NCI-H345 treated with DMSO at 0.1 percent for 48 hours (cell line): Measurements from ENCODE around the gene WLS.

Experiments used
- DNase-seq: peaks from one replicate; lab custom pipeline; 2025; ENCODE audit not compliant: unreplicated experiment; lab: John Stamatoyannopoulos, UW

WLS gene

GRCh38 chr1:68142036-68142435 is 90.3 kb downstream of the WLS start:
- no peak for DNase-seq

DNA sequence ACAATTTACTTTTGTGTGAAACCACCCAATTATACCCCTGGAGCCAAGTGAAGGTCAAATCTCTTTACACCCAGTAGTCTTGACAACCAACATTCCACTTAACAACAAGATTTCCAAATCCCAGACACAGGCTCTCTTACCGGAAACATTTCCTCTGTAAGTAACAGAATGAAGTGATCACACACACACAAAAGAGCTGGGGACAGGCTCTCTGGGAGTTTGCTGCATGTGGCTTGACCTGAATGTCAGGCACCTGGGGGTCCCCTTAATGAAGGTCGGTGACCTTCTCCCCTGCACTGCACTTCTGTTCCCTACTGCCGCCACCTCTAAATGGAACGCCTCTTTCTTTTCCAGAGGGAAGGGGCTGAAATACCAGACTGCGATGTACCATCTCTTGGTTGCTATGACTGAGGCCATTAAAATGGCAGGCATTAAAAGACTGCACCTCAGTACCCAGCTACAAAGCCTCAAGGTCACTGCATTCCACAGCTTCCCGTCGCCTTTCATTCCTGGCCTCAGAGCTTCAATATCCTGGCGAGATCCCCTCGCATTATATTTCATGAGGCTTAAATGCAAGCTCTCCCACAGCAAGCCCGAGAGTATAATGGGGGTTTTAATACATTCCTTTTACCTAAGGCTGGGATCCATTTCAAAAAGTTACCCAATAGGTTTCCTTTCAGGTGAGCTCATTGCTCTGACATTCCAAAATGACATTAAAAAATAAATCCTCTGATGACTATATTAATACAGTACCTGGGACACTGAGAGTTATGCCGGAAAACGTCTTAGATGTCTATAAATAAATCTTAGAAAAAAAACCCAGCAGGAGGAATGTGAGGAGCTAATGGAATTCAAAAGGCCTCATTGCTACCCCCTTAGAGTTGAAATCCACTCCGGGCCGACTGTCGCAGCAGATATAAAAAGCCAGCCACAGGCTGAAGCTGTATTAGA is 91.0 kb downstream of the WLS start:
- DNase-seq, result no peak

GRCh38 chr1:68140536-68140935 is 91.8 kb downstream of the WLS start:
- DNase-seq, result no peak

- no peak for DNase-seq
Measured at GRCh38 chr1:68136187-68136586, 96.1 kb downstream of the WLS start.

- no peak for DNase-seq
Measured at GRCh38 chr1:68132426-68133130, 99.7 kb downstream of the WLS start.

- DNase-seq, result no peak
Measured at GRCh38 chr1:68131261-68131660, 101.1 kb downstream of the WLS start.

- DNase-seq, result no peak
Measured at GRCh38 chr1:68129536-68130250, 102.6 kb downstream of the WLS start.

DNA sequence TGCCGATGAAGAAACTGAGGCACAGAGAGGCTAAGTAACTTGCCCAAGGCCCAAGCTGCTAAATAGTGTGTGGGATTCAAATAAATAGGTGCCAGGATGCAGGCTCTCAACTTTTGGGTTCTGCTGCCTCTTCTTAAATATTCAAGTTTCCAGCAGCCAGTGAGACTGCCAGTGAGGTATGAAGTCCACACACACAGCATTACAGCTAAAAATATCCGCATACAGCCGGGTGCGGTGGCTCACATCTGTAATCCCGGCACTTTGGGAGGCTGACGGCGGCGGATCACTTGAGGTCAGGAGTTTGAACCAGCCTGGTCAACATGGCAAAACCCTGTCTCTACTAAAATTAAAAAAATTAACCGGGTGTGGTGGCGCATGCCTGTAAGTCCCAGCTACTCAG is 103.5 kb downstream of the WLS start:
- no peak for DNase-seq

GRCh38 chr1:68128157-68128556 is 104.2 kb downstream of the WLS start:
- no peak for DNase-seq

GRCh38 chr1:68121536-68121935 is 110.8 kb downstream of the WLS start:
- no peak for DNase-seq

DNA sequence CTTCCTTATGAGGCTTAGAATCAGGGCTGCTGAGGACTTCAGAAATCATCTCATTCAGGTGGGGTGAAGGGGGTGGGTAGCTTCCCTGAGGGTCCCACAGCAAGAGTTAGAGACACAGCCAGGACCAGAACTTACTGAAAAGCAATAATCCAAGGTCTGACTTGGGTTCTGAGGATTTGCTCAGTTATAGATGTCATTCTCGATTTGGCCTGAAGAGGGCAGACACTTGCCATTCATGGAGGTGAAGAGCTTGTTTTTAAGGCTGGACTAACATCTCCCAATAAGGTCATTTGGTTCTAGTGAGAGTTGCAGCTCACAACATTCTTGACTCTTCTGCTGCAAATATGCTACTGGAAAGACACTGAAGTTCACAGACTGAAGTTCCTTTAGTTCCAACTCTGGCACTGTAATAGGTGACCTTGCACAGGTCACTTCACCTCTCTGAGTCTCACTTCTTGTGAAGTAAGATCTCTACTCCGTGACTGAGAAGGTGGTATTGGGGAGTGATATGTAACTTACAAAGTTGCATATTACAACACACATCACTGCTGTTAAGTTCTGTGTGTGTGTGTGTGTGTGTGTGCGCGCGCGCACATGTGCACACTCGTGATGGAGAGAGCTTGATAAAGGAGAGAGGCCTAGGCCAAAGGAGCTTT is 112.1 kb downstream of the WLS start:
- peak; percentile 15 for DNase-seq

DNA sequence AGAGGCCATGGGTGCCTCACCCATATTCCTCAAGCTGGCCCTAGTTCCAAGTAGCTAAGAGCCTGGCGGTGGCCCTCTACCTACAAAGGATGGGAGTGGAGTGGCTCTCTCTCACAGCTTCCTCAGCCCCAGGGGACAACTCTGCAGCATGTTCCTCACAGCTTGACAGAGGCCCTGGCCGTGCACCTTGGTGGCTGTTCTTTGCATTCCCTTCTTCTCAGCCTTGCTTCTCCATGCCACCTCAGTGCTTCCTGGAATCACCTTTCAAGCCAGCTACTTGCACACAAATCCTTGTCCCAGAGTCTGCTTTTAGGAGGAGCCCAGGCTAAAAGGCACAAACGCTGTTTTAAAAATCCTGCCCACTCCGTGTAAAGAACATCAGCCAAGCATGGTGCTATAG is 112.9 kb downstream of the WLS start:
- DNase-seq, result no peak

GRCh38 chr1:68117416-68117815 is 114.9 kb downstream of the WLS start:
- DNase-seq, result no peak

GRCh38 chr1:68116643-68117235 is 115.6 kb downstream of the WLS start:
- peak; percentile 40 for DNase-seq

DNA sequence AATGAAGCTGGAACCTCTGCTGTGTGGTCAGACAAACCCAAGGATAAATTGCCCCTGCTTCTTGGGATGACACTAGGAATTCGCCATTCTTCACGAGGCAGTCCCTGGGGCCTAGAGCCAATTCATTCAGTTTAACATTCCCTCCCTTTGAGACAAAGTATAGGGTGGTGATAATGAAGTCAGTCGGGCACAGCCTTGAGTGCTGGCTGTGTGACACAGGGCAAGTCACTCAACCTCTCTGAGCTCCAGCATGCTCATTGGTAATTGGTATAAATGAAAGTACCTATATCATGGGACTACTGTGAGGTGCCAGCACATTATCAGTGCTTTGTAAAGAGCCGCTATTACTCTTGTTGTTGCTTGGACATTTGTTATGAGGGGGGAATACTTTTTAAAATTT is 117.0 kb downstream of the WLS start:
- no peak for DNase-seq

GRCh38 chr1:68113966-68114365 is 118.4 kb downstream of the WLS start:
- DNase-seq, result no peak

DNA sequence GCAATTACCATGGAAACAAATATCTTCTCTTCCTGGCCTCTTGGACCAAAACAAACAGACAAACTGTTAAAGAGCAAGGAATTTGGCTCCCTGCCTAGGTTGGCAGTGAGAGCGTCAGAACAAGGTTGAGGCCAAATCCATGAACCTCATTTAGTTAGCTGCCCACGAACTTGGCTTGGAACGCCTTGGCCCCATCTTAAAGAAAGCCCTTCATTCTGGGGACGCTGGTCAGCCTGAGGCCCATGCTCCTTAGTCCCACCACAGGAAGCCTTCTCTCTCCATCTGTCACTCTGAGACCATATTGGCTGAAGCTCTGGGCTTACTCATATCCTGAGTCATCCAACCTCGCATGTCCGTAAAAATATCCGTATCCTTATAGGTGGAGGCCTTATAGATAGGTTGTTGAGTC is 119.5 kb downstream of the WLS start:
- no peak for DNase-seq

DNA sequence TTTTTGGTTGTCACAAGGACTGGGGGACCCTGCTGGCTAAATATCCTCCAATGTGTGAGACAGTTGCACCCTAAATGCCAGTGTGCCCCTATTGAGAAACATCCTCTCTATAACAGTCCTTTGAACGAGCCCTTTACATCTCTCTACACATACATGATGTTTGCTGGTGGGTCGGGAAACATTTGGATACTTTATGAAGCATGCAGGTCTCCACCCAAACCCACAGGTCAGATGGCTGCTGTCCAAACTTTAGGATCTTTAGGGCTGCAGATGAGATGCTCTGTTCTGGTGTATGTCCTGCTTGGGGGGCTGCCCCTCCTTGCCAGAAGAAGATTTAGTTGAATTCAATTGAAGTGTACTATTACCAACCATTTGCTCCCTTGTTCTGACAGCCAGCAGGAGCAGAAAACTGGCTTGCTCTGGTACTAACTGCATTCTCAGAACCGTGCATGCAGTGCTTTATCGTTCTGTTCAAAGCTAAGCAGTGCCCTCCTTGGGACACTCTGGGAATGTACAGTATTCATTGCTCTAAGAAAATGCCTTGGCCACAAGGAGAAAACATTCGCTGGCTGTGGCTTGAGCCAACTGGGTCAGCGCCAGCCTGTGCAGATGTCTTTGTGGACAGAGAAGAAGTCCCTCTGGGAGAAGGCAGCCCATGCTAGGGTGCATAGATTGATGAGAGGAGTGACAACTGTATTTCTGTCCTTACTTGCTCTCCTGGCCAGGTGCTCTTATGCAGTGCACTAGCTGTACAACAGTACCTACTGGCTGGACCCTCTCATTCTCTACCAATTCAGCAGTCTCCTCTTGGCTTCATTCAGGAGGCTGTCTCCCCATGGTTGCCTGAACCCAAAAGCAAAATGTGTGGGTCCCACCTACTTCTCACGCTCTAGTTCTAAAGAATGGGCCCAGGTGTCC is 120.5 kb downstream of the WLS start:
- DNase-seq, result peak; percentile 39

DNA sequence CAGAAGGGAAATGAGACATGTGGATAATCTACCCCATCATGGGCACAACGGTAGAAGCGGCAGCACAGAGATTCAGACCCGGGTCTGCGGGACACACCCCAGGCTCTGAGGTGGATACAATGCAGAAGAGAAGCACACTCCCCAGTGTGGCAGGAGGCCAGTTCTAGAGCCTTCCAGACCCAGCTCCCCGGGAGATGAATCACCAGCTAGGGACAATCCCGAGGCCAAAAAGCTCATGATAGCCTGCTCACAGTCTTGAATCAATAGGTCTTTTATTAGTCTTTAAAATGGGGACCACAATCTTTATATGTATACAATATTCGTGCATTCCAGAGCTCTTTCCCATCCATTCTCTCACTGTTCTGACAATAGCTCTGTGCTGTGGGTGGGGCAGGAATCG is 124.6 kb downstream of the WLS start:
- DNase-seq, result no peak
